Astrocyte (in vitro differentiated cells and primary cell): ENCODE measurements around the gene NRG3. TPM values are rescaled to one million over a fixed set of nuclear protein-coding genes. Genes with fewer than 3 reads are reported as not detected.

Source experiments
- DNase-seq: peaks from one replicate; pipeline ENCODE4 v3.0.0-alpha.2; 2010; ENCODE audit warnings: low read depth
- FAIRE-seq: peaks from 2 replicates; lab custom pipeline; 2011; peaks lifted over from hg19 to GRCh38; lab: Jason Lieb, UNC
- H2AFZ ChIP-seq: 2 replicates; pipeline ENCODE4 v1.6.0; 2012; ENCODE audit warnings: low read depth, low read length, inconsistent platforms
- H3K27ac ChIP-seq: 2 replicates; pipeline ENCODE4 v1.5.1; 2011; ENCODE audit warnings: low read depth, low read length, inconsistent platforms
- H3K27me3 ChIP-seq: 2 replicates; pipeline ENCODE4 v1.6.0; 2011; ENCODE audit warnings: low read length, inconsistent platforms; ENCODE audit not compliant: insufficient read depth
- H3K36me3 ChIP-seq: 2 replicates; pipeline ENCODE4 v1.5.1; 2011; ENCODE audit warnings: low read length, inconsistent platforms; ENCODE audit not compliant: insufficient read depth
- H3K4me1 ChIP-seq: 2 replicates; pipeline ENCODE4 v1.5.1; 2011; ENCODE audit warnings: low read length, inconsistent platforms; ENCODE audit not compliant: insufficient read depth
- H3K4me2 ChIP-seq: 2 replicates; pipeline ENCODE4 v1.6.0; 2012; ENCODE audit warnings: low read length, inconsistent platforms
- H3K4me3 ChIP-seq: 2 replicates; pipeline ENCODE4 v1.5.1; 2011; ENCODE audit warnings: low read depth, mild to moderate bottlenecking, low read length, inconsistent platforms; ENCODE audit not compliant: insufficient read depth
- H3K79me2 ChIP-seq: 2 replicates; pipeline ENCODE4 v1.6.0; 2012; ENCODE audit warnings: mild to moderate bottlenecking, low read length, inconsistent platforms; ENCODE audit not compliant: insufficient read depth
- H3K9ac ChIP-seq: 2 replicates; pipeline ENCODE4 v1.6.0; 2012; ENCODE audit warnings: mild to moderate bottlenecking, low read length, inconsistent platforms
- H3K9me3 ChIP-seq: 2 replicates; pipeline ENCODE4 v1.5.1; 2012; ENCODE audit warnings: low read depth, mild to moderate bottlenecking, low read length, inconsistent platforms; ENCODE audit not compliant: insufficient read depth
- H4K20me1 ChIP-seq: 2 replicates; pipeline ENCODE4 v1.6.0; 2012; ENCODE audit warnings: low read length, inconsistent platforms; ENCODE audit not compliant: insufficient read depth
- H3K27ac Mint-ChIP-seq: one replicate; pipeline ENCODE4 v1.8.0; 2021; ENCODE audit warnings: mild to moderate bottlenecking, mixed read lengths; ENCODE audit not compliant: unreplicated experiment
- H3K27me3 Mint-ChIP-seq: one replicate; pipeline ENCODE4 v1.8.0; 2021; ENCODE audit warnings: low read depth, mixed read lengths; ENCODE audit not compliant: unreplicated experiment
- H3K36me3 Mint-ChIP-seq: one replicate; pipeline ENCODE4 v1.8.0; 2021; ENCODE audit warnings: low read depth, mixed read lengths; ENCODE audit not compliant: unreplicated experiment
- H3K4me1 Mint-ChIP-seq: one replicate; pipeline ENCODE4 v1.8.0; 2021; ENCODE audit warnings: low read depth, mixed read lengths; ENCODE audit not compliant: unreplicated experiment
- H3K4me3 Mint-ChIP-seq: one replicate; pipeline ENCODE4 v1.8.0; 2021; ENCODE audit warnings: mild to moderate bottlenecking, moderate library complexity, mixed read lengths; ENCODE audit not compliant: unreplicated experiment
- H3K9me3 Mint-ChIP-seq: one replicate; pipeline ENCODE4 v1.8.0; 2021; ENCODE audit warnings: mild to moderate bottlenecking, mixed read lengths; ENCODE audit not compliant: unreplicated experiment
- CTCF ChIP-seq: IDR thresholded peaks from 2 replicates; pipeline ENCODE4 v1.5.1; 2011; ENCODE audit warnings: low read depth, mild to moderate bottlenecking, inconsistent platforms, low read length, moderate library complexity; ENCODE audit not compliant: insufficient read depth
- EZH2 ChIP-seq: IDR thresholded peaks from 2 replicates; pipeline ENCODE4 v1.6.1; 2012; ENCODE audit warnings: mild to moderate bottlenecking, low read length, inconsistent platforms; ENCODE audit not compliant: insufficient read depth
- total RNA-seq: library from RNA; stranded (reverse); gene quantifications from 2 replicates; pipeline ENCODE4 v1.2.1, GENCODE V29; 2021

The NRG3 gene
- total RNA-seq, 1 donor from 2014 or later: 2.1 TPM

GRCh38 chr10:82796510-82796909 is 921.5 kb downstream of the NRG3 start:
- no peaks in the 10 kb centered on the region for H3K36me3 Mint-ChIP-seq
- H3K4me3 Mint-ChIP-seq: no peak overlapping the region
- Histone ChIP-seq H4K20me1 (no peaks in the 10 kb centered on the region), H3K79me2 (no peaks in the 10 kb centered on the region), H3K9ac (no peak overlapping the region), H3K27me3 (no peaks in the 10 kb centered on the region), H3K4me1 (no peaks in the 10 kb centered on the region), H3K9me3 (no peaks in the 10 kb centered on the region), H3K4me3 (no peak overlapping the region), H3K4me2 (no peak overlapping the region), H3K36me3 (no peaks in the 10 kb centered on the region), H2AFZ (peak overlapping the region; percentile 18), H3K27ac (no peak overlapping the region)
- no peaks in the 10 kb centered on the region for H3K9me3 Mint-ChIP-seq
- TF ChIP-seq CTCF: peak; percentile 52
- no peak for TF ChIP-seq EZH2
- H3K27ac Mint-ChIP-seq: peak overlapping the region; percentile 71
- FAIRE-seq (no peak), DNase-seq (peak; percentile 23)
- H3K27me3 Mint-ChIP-seq: no peaks in the 10 kb centered on the region
- H3K4me1 Mint-ChIP-seq: peaks cover 14% of the 10 kb centered on the region

- H3K27ac ChIP-seq: no peak overlapping the region
- Mint-ChIP-seq H3K4me1 (peaks cover 16% of the 10 kb centered on the region), H3K27me3 (no peaks in the 10 kb centered on the region), H3K4me3 (no peak overlapping the region), H3K27ac (no peak overlapping the region), H3K9me3 (no peaks in the 10 kb centered on the region), H3K36me3 (no peaks in the 10 kb centered on the region)
- H3K4me2 ChIP-seq: no peak overlapping the region
- H3K4me1 ChIP-seq: no peaks in the 10 kb centered on the region
- H3K36me3 ChIP-seq: no peaks in the 10 kb centered on the region
- H3K9ac ChIP-seq: no peak overlapping the region
- H3K9me3 ChIP-seq: no peaks in the 10 kb centered on the region
- H2AFZ ChIP-seq: no peak overlapping the region
- no peaks in the 10 kb centered on the region for H3K27me3 ChIP-seq
- no peak for TF ChIP-seq EZH2
- no peak for TF ChIP-seq CTCF
- H4K20me1 ChIP-seq: no peaks in the 10 kb centered on the region
- no peaks in the 10 kb centered on the region for H3K79me2 ChIP-seq
- no peak for FAIRE-seq
- peak; percentile 6 for DNase-seq
- H3K4me3 ChIP-seq: no peak overlapping the region
Measured at GRCh38 chr10:82801289-82801688, 926.3 kb downstream of the NRG3 start.

DNA sequence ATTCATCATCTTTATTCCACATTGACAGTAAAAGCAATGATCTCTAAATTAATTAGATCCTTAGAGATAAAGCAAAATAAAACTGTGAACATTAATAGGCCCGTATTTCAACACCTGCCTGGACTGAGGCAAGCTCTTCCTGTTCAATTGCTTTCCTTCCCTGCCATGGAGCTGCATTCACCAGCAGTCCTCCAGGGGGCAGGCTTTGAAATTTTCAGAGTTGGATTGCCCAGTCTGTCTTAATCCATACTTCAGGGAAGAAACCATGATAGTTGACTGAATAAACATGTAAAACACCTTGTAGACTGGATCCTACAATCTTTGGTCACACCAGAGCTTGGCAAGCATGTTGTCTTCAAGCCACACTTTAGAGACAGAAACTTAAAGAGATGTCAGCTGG is 936.6 kb downstream of the NRG3 start:
- Histone ChIP-seq H2AFZ (no peak overlapping the region), H4K20me1 (no peaks in the 10 kb centered on the region), H3K4me1 (peaks cover 4% of the 10 kb centered on the region), H3K36me3 (no peaks in the 10 kb centered on the region), H3K4me3 (no peak overlapping the region), H3K9ac (no peak overlapping the region), H3K9me3 (no peaks in the 10 kb centered on the region), H3K4me2 (no peak overlapping the region), H3K79me2 (no peaks in the 10 kb centered on the region), H3K27ac (no peak overlapping the region), H3K27me3 (no peaks in the 10 kb centered on the region)
- Mint-ChIP-seq H3K4me3 (no peak overlapping the region), H3K27me3 (no peaks in the 10 kb centered on the region), H3K4me1 (peaks cover 8% of the 10 kb centered on the region), H3K9me3 (no peaks in the 10 kb centered on the region), H3K36me3 (no peaks in the 10 kb centered on the region), H3K27ac (no peak overlapping the region)
- FAIRE-seq: no peak
- no peak for DNase-seq
- TF ChIP-seq CTCF (peak; percentile 43), EZH2 (no peak)
